Sciatic nerve (tissue), 2 donors: ENCODE data around the gene UTP14C. TPM values are rescaled to one million over a fixed set of nuclear protein-coding genes. Genes with fewer than 3 reads are reported as not detected.
"Not testable (repeated sequence)": the region's sequence is repeated elsewhere in the genome, so short reads cannot be mapped to it uniquely, and the experiment has no call there.

Experiments
- ATAC-seq: fragments of 200-7000 bp; cut with Tn5 transposase; one replicate; pipeline ENCODE4 v1.9.1; 2020; ENCODE audit warnings: mild to moderate bottlenecking, moderate library complexity
- DNase-seq: peaks from one replicate; pipeline ENCODE4 v3.0.0-alpha.2; 2020; ENCODE audit warnings: low spot score
- intact Hi-C: fragments of 100-400 bp; cut with DNase I; formaldehyde crosslinking; loops from one replicate; pipeline ENCODE4 v1.14.2; 2022
- total RNA-seq: library from RNA; stranded (reverse); fragmentation: NEBNext Ultra II Directional; extraction: Animal tissue kit (Norgen Biotek cat#: 25700); gene quantifications from one replicate; pipeline ENCODE4 v1.2.1, GENCODE V29; 2021
- donor health status: DM: no; HTN: no; CAD: no.
- donor health status: DM: no; HTN: no; CAD: no.

Gene UTP14C
- total RNA-seq, 1 donor from 2014 or later = 15.7 TPM

GRCh38 chr13:52030401-52030800, 5.9 kb downstream of the UTP14C start:
- intact Hi-C loops, ATAC-seq, DNase-seq: not testable (repeated sequence)

GRCh38 chr13:52033039-52033438, 8.5 kb downstream of the UTP14C start:
- ATAC-seq = no peak
- intact Hi-C loops = no loop called here
- DNase-seq = no peak

- DNase-seq = no peak
- intact Hi-C loops = no loop called here
- no peak for ATAC-seq
Measured at GRCh38 chr13:52034616-52035226, 10.2 kb downstream of the UTP14C start.

GRCh38 chr13:52036037-52036436, 11.5 kb downstream of the UTP14C start:
- DNase-seq = no peak
- ATAC-seq = no peak
- intact Hi-C loops = no loop called here

GRCh38 chr13:52043675-52044074, 19.2 kb downstream of the UTP14C start:
- no peak for DNase-seq

GRCh38 chr13:52047463-52047862, 23.0 kb downstream of the UTP14C start:
- DNase-seq = no peak
- no peak for ATAC-seq
- intact Hi-C loops = no loop called here

More at GRCh38 chr13:52043675-52044074, 19.2 kb downstream of the UTP14C start:
- intact Hi-C loops = no loop called here
- ATAC-seq = no peak

GRCh38 chr13:52048516-52048915, 24.0 kb downstream of the UTP14C start:
- intact Hi-C loops = no loop called here
- no peak for ATAC-seq
- DNase-seq = no peak

GRCh38 chr13:52051400-52051799, 26.9 kb downstream of the UTP14C start:
- DNase-seq (no peak), ATAC-seq (no peak)
- intact Hi-C loops = no loop called here

GRCh38 chr13:52053460-52053859, 29.0 kb downstream of the UTP14C start:
- intact Hi-C loops = no loop called here
- DNase-seq (no peak), ATAC-seq (no peak)

- intact Hi-C loops, DNase-seq, ATAC-seq: not testable (repeated sequence)
Measured at GRCh38 chr13:52061064-52061463, 36.6 kb downstream of the UTP14C start.

GRCh38 chr13:52061587-52061986, 37.1 kb downstream of the UTP14C start:
- no peak for ATAC-seq

GRCh38 chr13:52067237-52067636, 42.7 kb downstream of the UTP14C start:
- DNase-seq = no peak
- intact Hi-C loops = no loop called here
- no peak for ATAC-seq

More at GRCh38 chr13:52061587-52061986, 37.1 kb downstream of the UTP14C start:
- no peak for DNase-seq
- intact Hi-C loops = no loop called here

- ATAC-seq = no peak
- DNase-seq = no peak
- intact Hi-C loops = no loop called here
Measured at GRCh38 chr13:52070929-52071523, 46.5 kb downstream of the UTP14C start.

Other genes starting within 250 kb of the UTP14C start
- gene DHRS12, start 220.5 kb upstream of the UTP14C start, total RNA-seq = 18.8 TPM
- 0.71 TPM for gene TMEM272, start 179.5 kb upstream of the UTP14C start, total RNA-seq
- not detected for gene CCDC70, start 162.7 kb upstream of the UTP14C start, total RNA-seq
- 11.5 TPM for gene ATP7B, start 13.2 kb upstream of the UTP14C start, total RNA-seq
- 43.5 TPM for gene ALG11, start 12.3 kb upstream of the UTP14C start, total RNA-seq
- gene NEK5, start 104.4 kb downstream of the UTP14C start, total RNA-seq = 0.36 TPM
- gene NEK3, start 134.9 kb downstream of the UTP14C start, total RNA-seq = 28.2 TPM